ENCODE data around the gene RAD51B. TPM values are rescaled to one million over a fixed set of nuclear protein-coding genes. Genes with fewer than 3 reads are reported as not detected.

RAD51B gene
- total and polyA plus RNA-seq, 2 of the 13 experiments (the other 11 are each of a cell fraction or from before 2014, with no cell fraction given), result 7.0 to 9.5 TPM

DNA sequence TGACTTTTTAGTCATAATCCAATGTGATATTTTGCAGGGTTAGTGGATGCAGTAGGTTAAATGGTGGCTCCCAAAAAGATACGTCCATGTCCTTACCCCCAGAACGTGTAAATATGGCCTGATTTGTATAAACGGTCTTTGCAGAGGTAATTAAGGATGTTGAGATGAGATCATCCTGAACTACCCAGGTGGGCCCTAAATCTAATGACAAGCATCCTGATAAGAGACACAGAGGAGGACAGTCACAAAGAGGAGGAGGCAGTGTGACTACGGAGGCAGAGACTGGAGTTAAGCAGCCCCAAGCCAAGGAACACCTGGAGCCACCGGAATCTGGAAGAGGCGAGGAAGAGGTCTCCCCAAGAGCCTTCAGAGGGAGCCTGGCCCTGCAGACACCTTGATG is 679.9 kb downstream of the RAD51B start (continued):
- TF ChIP-seq, protein P1, sequence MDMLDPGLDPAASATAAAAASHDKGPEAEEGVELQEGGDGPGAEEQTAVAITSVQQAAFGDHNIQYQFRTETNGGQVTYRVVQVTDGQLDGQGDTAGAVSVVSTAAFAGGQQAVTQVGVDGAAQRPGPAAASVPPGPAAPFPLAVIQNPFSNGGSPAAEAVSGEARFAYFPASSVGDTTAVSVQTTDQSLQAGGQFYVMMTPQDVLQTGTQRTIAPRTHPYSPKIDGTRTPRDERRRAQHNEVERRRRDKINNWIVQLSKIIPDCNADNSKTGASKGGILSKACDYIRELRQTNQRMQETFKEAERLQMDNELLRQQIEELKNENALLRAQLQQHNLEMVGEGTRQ (IDR thresholded peaks at IDR 0.05; ENCODE audit: low read depth, low read length), result no peak
- TF ChIP-seq, protein P1 (CRISPR knock-in tag; IDR thresholded peaks at IDR 0.05; ENCODE audit: borderline replicate concordance), result no peak

DNA sequence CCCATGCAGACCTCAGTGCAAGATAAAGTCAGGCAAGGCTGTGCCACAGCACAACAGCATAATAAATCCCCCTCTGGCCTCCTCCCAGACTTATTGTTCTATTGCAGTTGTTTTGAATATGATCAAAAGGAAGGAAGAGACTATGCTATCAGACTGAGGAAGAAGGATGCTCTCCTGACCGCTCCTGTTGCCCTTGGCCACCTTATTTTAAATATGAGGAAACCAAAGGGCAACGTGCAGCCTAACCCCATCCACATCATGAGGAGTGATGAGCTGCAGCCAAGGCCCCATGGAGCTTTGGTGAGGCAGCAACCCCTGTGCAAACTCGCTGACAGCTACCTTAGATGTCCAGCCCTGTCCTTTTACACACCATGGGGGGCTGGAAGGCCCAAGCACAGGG is 681.6 kb downstream of the RAD51B start:
- in situ Hi-C loops (cut with HindIII; ENCODE audit: extremely low pct_ligation_motif_present, low pct_unique_long_range_greater_than_20kb) (no loop called here), intact Hi-C loops (cut with micrococcal nuclease; ENCODE audit: unreplicated experiment) (no loop called here)
- Histone ChIP-seq H2AFZ (ENCODE audit: low read length) (no peak overlapping the region), H3K27me3 (ENCODE audit: control insufficient read depth in 1 of 2, insufficient read depth in 2 of 2, low read length in 2 of 2) (no peaks in the 10 kb centered on the region), H3K4me3 (replicated peaks in 1 of 3; ENCODE audit: insufficient read depth in 1 of 3, low read depth in 2 of 3, low read length in 3 of 3) (no peak overlapping the region), H3K4me1 (ENCODE audit: insufficient read depth, low read length) (peaks cover 15% of the 10 kb centered on the region), H3K79me2 (ENCODE audit: insufficient read depth, low read length) (no peaks in the 10 kb centered on the region), H3K9ac (ENCODE audit: insufficient read depth, low read depth, low read length) (no peak overlapping the region), H3K9me3 (ENCODE audit: low read length) (no peaks in the 10 kb centered on the region), H3K36me3 (replicated peaks in 1 of 2; ENCODE audit: control insufficient read depth in 1 of 2, insufficient read depth in 2 of 2, low read length in 2 of 2) (no peaks in the 10 kb centered on the region), H4K20me1 (ENCODE audit: insufficient read depth, low read length) (no peaks in the 10 kb centered on the region), H3K27ac (ENCODE audit: extremely low read length, insufficient read depth, low read length) (no peak overlapping the region), H3K4me2 (ENCODE audit: low read depth, low read length) (no peak overlapping the region)
- 60% methylated on average over 2 of the region's 3 CpGs for WGBS (ENCODE audit: low lambda C conversion rate)
- ATAC-seq (no peak), FAIRE-seq (no peak), DNase-seq (ENCODE audit: low spot score) (no peak)
- ChIA-PET CTCF (ENCODE audit: low intra/inter-chr PET ratio, low total read pairs) (no interaction called here), POLR2A (no interaction called here)
- BruUV-seq (replicated peaks), result no TSS peak
- TF ChIP-seq ZNF124 (CRISPR knock-in tag; IDR thresholded peaks at IDR 0.05) (no peak), SP4 (CRISPR knock-in tag; IDR thresholded peaks at IDR 0.05) (no peak), ARHGAP35 (CRISPR knock-in tag; IDR thresholded peaks at IDR 0.05; ENCODE audit: borderline replicate concordance) (no peak), KDM1A (CRISPR knock-in tag; IDR thresholded peaks at IDR 0.05) (no peak), DBP (CRISPR knock-in tag; IDR thresholded peaks at IDR 0.05; ENCODE audit: not compliant biosample characterization) (no peak), ARNT (IDR thresholded peaks at IDR 0.05) (no peak), TSC22D2 (CRISPR knock-in tag; IDR thresholded peaks at IDR 0.05; ENCODE audit: borderline replicate concordance) (no peak), AHDC1 (CRISPR knock-in tag; IDR thresholded peaks at IDR 0.05; ENCODE audit: borderline replicate concordance) (no peak), KLF16 (CRISPR knock-in tag; IDR thresholded peaks at IDR 0.05) (no peak), ZNF878 (CRISPR knock-in tag; IDR thresholded peaks at IDR 0.05) (no peak), SAFB2 (CRISPR knock-in tag; IDR thresholded peaks at IDR 0.05; ENCODE audit: borderline replicate concordance, low read depth) (no peak)

All from HepG2 (cell line).